Epithelial cell of esophagus (primary cell): Measurements from ENCODE around the gene MEIKIN.

Experiments used
- DNase-seq: peaks from one replicate; pipeline ENCODE4 v3.0.0; 2010; ENCODE audit warnings: low read depth
- H3K4me3 ChIP-seq: 2 replicates; pipeline ENCODE4 v1.5.1; 2011; ENCODE audit warnings: mild to moderate bottlenecking, low read length, control low read depth
- TF ChIP-seq, protein P1 (sequence below): IDR thresholded peaks from 2 replicates; pipeline ENCODE4 v1.5.1; 2011; ENCODE audit warnings: low read depth, mild to moderate bottlenecking, low read length, control low read depth, inconsistent platforms; ENCODE audit not compliant: insufficient read depth; ENCODE audit errors: missing control alignments

Gene MEIKIN

DNA sequence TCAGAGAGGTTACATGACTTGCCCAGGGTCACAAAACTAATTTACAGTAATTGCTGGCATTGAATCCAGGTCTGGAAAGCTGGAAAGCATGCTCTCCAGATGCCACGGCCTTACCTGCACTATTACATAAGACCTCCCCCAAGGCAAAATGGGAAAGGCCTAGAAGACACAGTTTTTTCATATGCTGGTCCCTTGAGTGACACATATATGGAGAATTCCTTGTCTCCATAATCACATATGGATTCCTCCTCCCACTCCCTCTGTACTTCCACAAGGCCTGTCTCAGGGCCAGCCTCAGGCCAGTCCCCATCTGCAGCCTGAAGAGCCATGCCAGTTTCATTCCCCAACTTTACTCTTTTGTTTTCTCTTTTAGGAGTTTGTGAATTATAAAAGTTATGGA, 28.6 kb upstream of the MEIKIN start:
- H3K4me3 ChIP-seq = no peak overlapping the region
- no peak for DNase-seq
- TF ChIP-seq, protein P1, sequence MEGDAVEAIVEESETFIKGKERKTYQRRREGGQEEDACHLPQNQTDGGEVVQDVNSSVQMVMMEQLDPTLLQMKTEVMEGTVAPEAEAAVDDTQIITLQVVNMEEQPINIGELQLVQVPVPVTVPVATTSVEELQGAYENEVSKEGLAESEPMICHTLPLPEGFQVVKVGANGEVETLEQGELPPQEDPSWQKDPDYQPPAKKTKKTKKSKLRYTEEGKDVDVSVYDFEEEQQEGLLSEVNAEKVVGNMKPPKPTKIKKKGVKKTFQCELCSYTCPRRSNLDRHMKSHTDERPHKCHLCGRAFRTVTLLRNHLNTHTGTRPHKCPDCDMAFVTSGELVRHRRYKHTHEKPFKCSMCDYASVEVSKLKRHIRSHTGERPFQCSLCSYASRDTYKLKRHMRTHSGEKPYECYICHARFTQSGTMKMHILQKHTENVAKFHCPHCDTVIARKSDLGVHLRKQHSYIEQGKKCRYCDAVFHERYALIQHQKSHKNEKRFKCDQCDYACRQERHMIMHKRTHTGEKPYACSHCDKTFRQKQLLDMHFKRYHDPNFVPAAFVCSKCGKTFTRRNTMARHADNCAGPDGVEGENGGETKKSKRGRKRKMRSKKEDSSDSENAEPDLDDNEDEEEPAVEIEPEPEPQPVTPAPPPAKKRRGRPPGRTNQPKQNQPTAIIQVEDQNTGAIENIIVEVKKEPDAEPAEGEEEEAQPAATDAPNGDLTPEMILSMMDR = no peak

DNA sequence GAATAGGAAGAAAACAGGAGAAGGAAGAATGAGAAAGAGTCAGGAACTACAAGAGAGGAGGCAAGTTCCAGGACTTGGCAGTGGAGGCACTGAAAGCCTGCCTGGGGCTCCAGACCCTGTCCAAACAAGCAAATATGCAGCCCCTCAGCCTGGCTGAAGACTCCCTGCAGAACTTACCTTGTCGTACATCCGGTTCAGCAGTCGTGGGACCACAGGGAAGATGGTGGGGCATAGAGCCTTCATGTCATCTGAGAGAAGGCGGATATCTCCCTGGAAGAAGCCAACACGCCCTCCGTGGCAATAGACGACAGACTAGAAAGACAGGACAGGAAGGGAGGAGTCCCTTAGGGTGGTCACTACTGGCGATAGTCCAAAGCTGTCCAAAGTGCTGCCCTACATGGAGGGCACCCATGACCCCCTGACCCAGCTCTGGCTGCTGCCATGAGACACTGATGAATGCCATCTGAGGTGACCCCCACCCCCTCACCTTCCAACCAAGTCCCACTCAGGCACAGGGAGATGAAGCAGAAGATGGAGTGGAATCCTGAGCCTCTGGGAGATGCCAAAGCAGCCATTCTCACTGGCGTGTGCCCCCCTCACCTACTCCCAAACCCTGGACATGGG, 27.7 kb upstream of the MEIKIN start:
- TF ChIP-seq, protein P1 = no peak
- no peak overlapping the region for H3K4me3 ChIP-seq
- DNase-seq = no peak

DNA sequence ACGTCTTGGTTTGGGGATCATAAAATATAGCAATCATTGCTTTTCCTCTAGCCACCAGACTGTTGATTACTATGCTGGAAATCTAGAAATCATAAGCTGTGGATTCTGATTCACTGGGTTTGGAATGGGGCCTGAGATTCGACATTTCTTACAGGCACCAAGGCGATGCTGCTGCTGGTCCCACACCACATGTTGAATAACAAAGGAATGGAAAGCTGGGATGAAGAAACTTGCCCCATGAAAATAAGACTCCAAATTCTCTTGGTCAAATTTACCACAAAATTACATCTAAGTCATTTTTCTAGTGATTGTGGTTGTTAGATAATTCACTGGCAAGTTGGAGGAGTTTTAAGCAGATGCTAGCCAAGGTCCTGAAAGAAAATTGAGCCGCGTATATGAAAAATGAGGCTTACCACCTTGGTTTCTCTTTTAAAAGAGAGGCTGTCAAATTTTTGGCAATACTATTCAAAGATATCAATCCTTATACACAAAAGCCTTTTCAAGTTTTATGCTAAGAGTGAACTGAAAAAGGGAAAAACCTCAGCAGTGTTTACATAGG, 23.0 kb upstream of the MEIKIN start:
- DNase-seq = no peak
- TF ChIP-seq, protein P1 = no peak
- H3K4me3 ChIP-seq = no peak overlapping the region

DNA sequence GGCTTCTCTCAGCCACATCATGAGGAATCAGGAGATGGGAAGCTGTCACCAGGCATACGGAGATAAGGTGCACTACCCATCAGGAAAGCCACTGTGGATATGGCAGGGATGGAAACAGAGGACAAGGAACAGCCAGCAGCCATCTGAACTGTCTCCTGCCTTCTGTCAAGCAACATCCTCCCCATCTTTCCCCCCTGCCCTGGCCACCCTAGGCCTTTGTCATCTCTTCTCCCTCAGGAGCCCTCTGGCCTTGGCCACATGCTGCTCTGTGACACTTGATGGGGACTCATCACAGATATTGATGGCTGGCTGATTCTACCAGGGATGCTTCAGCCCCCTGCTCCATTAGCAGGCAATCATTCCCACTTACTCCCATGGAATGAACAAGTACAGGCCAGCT, 21.1 kb upstream of the MEIKIN start:
- TF ChIP-seq, protein P1 = no peak
- no peak for DNase-seq
- H3K4me3 ChIP-seq = no peak overlapping the region

GRCh38 chr5:131965826-131966415, 20.5 kb upstream of the MEIKIN start:
- H3K4me3 ChIP-seq = no peak overlapping the region
- DNase-seq = no peak

DNA sequence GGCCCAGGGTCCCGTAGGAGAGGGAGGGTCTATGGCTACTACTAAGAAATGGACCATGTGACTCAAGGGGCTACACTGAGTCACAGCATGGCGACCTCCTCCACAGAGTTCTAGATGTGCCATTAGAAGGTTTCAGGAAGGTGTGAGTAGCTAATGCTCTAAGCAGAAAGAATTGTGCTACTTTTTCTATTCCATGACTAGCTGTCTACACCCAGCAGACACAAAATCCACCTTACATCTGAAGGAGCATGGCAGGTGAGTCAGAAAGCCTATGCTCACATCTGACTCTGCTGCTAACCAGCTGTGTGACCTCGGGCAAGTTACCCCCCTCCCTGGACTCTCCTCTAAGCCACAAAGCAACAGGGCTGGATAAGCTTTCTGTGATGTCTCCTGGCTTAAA, 14.4 kb upstream of the MEIKIN start:
- DNase-seq = peak; percentile 4
- no peak overlapping the region for H3K4me3 ChIP-seq
- TF ChIP-seq, protein P1 = no peak

More at GRCh38 chr5:131965826-131966415, 20.5 kb upstream of the MEIKIN start:
- TF ChIP-seq, protein P1 = no peak
